IPS-NIHi7 (cell line): Measurements from ENCODE around the gene PCAT6.
"Not testable (repeated sequence)": the region's sequence is repeated elsewhere in the genome, so short reads cannot be mapped to it uniquely, and the experiment has no call there.

ENCODE experiments used
- DNase-seq: peaks from one replicate; pipeline ENCODE4 v3.0.0; 2012; ENCODE audit warnings: mixed read lengths; ENCODE audit errors: extremely low spot score

The PCAT6 gene

GRCh38 chr1:202810615-202811295 lies at the start of gene PCAT6:
TSS of gene PCAT6 (plus strand) at chr1:202810954.
- peak; percentile 97 for DNase-seq

GRCh38 chr1:202762019-202762418 lies 48.7 kb upstream of the PCAT6 start:
- DNase-seq = no peak

GRCh38 chr1:202765721-202766120 lies 45.0 kb upstream of the PCAT6 start:
- no peak for DNase-seq

GRCh38 chr1:202770135-202770534 lies 40.6 kb upstream of the PCAT6 start:
- no peak for DNase-seq

- no peak for DNase-seq
These were observed 29.6 kb upstream of the PCAT6 start for GRCh38 chr1:202781180-202781579.

- DNase-seq = no peak
These were observed 23.9 kb upstream of the PCAT6 start for GRCh38 chr1:202786804-202787203.

GRCh38 chr1:202788800-202789199 lies 22.0 kb upstream of the PCAT6 start:
- DNase-seq = no peak

- no peak for DNase-seq
These were observed 19.5 kb upstream of the PCAT6 start for GRCh38 chr1:202791077-202791747.

GRCh38 chr1:202794051-202794740 lies 16.6 kb upstream of the PCAT6 start:
- DNase-seq = no peak

GRCh38 chr1:202794931-202795330 lies 15.8 kb upstream of the PCAT6 start:
- DNase-seq = not testable (repeated sequence)

GRCh38 chr1:202796670-202797069 lies 14.1 kb upstream of the PCAT6 start:
- DNase-seq = no peak

GRCh38 chr1:202798260-202798659 lies 12.5 kb upstream of the PCAT6 start:
- DNase-seq = no peak

GRCh38 chr1:202798792-202799331 lies 11.9 kb upstream of the PCAT6 start:
- DNase-seq = no peak

- no peak for DNase-seq
These were observed 10.0 kb upstream of the PCAT6 start for GRCh38 chr1:202800742-202801141.

- no peak for DNase-seq
These were observed 9.6 kb upstream of the PCAT6 start for GRCh38 chr1:202801175-202801574.

- no peak for DNase-seq
These were observed 8.7 kb upstream of the PCAT6 start for GRCh38 chr1:202802034-202802433.

GRCh38 chr1:202802998-202803932 lies 7.5 kb upstream of the PCAT6 start:
- no peak for DNase-seq

- DNase-seq = no peak
These were observed 6.6 kb upstream of the PCAT6 start for GRCh38 chr1:202804126-202804525.

GRCh38 chr1:202805886-202806844 lies 4.6 kb upstream of the PCAT6 start:
- no peak for DNase-seq

GRCh38 chr1:202806845-202807450 lies 3.8 kb upstream of the PCAT6 start:
- DNase-seq = peak; percentile 26
